Left lobe of liver (tissue), 2 donors: ENCODE results near the gene FBXW5. TPM values are rescaled to one million over a fixed set of nuclear protein-coding genes. Genes with fewer than 3 reads are reported as not detected.

Source experiments
- ATAC-seq: fragments of 200-7000 bp; cut with Tn5 transposase; one replicate; pipeline ENCODE4 v1.9.1; 2020; ENCODE audit warnings: mild to moderate bottlenecking, moderate library complexity
- DNase-seq: peaks from one replicate; pipeline ENCODE4 v3.0.0-alpha.2; 2020; ENCODE audit warnings: low spot score
- total RNA-seq: library from RNA; stranded (reverse); gene quantifications from one replicate; pipeline ENCODE4 v1.2.1, GENCODE V29; 2021
- donor health status: DM: no; HTN: no; CAD: no; lungs with moderate emphysema.
- donor health status: DM: no; HTN: yes; CAD: no.

The FBXW5 gene
- total RNA-seq, 1 donor from 2014 or later, result 112 TPM

DNA sequence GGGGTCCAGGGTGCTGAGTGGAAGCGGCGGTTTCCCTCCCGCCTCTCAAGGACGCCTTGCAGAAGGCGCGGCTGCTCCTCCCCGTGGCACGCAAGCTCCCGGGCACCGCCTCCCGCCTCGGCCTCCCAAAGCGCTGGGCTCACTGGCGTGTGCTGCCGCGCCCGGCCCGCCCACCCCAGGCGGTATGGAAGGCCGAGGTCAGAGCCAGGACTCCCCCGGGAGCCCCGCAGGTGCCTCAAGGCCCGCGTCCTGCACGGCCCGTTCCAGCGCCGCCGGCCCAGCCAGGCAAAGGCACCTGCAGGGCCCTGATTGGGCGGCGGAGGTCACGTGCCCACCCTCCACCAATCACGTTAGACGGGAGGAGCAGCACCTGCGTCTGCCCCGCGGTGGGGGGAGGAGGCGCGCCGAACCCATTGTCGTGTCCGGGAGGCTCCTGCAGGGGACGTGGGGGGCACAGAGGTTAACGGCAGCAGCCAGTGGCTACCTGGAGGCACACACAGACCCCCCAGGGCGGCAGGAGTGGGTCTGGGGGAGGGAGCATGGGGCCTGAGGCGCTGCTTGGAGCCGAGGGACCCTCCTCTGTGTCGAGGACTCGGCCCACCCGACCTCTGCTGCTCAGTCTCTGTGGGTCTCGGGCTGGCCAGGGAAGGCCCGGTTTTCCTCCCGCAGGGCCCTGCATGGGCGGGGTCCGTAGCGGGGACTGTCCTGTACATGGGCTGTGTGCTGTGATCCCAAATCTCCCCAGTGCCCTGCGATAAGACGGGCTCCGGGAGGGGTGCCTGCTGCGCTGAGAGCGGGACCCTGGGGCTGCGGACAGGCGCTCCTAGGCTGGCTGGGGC, 5.5 kb upstream of the FBXW5 start:
- DNase-seq (peak; percentile 100), ATAC-seq (peak; percentile 67)

DNA sequence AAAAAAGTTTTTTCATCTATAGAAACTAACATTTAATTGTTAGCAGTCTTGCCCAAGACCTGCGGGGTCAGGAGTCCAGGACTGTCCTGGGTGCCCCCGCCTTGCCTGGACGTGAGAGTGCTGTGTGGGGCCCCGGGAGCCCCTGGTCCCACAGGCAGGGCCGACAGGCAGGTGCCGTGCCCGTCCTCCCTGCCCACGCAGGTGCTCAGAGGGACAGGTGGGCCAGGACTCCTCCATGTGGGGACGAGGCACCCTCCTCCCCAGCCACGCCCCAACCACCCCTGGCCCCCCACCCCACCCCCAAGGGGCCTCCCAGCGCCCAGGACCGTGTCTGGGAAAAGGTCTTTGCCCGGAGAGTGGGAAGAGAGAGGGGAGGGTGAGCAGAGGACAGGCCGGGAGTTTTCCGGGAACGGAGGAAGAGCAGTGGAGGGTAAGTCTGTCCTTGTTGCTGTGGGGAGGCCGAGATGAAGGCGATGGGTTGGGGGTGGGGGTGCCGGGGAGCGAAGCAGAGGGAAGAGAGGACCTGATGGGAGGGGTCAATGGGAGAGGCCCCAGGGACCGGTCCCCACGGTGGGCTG, 4.8 kb upstream of the FBXW5 start:
- ATAC-seq (peak; percentile 2), DNase-seq (no peak)

DNA sequence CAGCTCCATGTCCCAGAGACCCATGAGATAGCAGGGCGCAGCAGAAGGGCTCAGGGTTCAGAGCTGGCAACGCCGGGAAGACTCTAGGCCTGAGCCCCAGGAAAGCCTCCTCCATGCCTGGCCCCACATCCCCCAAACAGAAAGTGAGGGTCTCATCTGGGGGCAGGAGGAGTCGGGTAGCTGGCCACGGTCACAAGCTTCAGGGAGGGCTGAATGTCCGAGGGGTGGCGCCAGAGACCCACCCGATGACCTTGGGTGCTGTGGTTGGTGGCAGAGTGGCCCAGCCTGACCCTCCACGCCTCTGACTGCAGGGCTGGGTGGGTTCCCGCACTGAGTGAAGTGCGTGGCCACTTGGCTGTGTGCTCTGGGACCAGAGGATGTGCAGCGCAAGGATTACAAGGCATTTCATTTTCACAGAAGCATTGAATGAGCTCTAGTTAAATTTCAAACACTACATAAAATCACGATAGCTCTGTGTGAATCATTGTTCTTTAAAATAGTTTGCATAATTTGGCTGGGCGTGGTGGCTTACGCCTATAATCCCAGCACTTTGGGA, 3.5 kb upstream of the FBXW5 start:
- no peak for ATAC-seq

DNA sequence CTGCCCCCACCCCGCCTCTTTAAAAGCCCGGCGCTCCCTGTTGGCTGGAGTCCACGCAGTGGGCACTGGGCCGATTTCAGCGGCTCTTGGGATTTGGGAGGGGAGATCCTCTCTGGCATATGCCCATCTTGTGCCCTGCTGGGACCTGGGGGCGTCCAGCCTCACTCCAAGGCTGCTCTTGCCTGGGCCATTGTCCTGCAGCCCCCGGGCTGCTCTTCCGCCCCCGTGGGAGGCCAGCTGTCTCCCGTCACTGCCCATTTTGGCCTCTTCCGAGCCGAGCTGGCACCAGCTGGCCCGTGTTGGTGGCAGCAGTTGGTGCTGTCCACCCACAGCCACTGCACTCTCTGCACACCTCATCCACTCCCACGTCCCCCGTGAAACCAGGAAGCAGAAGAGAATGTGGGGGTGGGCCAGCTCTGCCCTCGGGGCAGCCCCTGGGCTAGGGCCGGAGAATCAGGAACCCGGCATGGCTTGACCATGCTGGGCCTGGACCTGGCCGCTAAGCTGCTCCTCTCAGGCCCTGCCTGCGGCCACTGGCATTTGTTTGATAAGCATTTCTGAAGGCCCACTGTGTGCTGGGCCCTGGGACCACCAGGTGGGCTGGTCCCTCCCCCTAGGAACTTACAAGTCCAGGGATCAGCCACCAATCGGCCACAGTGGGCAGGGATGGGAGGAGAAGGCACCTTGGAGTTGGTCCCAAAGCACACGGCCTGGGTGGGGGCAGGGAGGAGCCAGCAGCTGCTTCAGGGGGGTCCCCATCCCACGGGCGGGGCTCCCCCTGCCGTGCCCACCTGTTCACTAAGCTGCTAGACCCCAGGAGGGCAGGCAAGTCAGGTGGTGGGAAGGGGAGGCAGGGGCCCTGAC, 2.7 kb upstream of the FBXW5 start:
- ATAC-seq, result peak; percentile 3
- peak; percentile 80 for DNase-seq

More for the DNA sequence above, 3.5 kb upstream of the FBXW5 start:
- DNase-seq, result peak; percentile 73

- no peak for DNase-seq
- no peak for ATAC-seq
Observed at GRCh38 chr9:136946228-136947027, 1.9 kb upstream of the FBXW5 start.

DNA sequence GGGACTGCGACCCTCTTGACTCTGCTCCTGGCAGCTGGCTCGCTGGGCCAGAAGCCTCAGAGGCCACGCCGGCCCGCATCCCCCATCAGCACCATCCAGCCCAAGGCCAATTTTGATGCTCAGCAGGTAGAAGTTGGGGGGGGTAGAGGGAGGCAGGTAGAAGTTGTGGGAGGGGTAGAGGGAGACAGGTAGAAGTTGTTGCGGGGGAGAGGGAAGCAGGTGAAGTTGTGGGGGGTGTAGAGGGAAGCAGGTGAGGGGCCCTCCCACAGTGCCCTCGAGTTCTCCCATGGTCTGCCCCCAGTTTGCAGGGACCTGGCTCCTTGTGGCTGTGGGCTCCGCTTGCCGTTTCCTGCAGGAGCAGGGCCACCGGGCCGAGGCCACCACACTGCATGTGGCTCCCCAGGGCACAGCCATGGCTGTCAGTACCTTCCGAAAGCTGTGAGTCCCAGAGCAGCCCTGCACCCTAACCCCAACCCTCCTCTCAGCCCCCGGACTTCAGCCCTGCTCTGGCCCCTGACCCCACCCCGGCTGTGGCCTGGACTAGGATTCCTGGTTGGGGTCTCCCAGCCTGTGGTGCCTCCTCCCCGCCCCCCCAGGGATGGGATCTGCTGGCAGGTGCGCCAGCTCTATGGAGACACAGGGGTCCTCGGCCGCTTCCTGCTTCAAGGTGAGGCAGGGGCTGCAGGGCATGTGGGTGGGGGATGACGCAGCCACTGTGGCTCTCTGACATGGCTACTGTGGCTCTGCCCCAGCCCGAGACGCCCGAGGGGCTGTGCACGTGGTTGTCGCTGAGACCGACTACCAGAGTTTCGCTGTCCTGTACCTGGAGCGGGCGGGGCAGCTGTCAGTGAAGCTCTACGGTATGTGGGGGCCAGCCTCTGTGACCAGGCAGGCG, 1.0 kb upstream of the FBXW5 start:
- ATAC-seq, result no peak
- DNase-seq, result peak; percentile 67

- peak; percentile 0 for ATAC-seq
- DNase-seq, result no peak
Observed at GRCh38 chr9:136944212-136944518, 373 bp downstream of the FBXW5 start.

- peak; percentile 66 for DNase-seq
- no peak for ATAC-seq
Observed at GRCh38 chr9:136943291-136944211, 987 bp downstream of the FBXW5 start.

DNA sequence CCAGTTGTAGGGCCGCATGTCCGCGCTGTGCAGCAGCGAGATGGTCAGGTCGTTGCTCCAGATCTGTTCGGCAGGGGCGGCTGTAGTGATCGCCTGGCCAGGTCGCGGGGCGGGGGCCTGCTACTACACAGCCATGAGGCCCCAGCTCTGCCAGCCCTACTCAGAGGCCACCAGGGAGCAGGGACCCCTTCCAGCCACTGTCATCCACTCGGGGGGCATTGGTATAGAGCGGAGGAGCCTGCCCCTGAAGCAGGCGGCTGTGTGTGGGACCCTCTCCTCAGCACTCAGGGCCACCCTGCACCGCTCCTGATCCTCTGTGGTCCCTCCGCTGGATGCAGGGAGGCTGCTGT, 1.7 kb downstream of the FBXW5 start:
- no peak for ATAC-seq
- DNase-seq, result peak; percentile 51

GRCh38 chr9:136942112-136942880, 2.2 kb downstream of the FBXW5 start:
- DNase-seq, result peak; percentile 51
- ATAC-seq, result no peak

DNA sequence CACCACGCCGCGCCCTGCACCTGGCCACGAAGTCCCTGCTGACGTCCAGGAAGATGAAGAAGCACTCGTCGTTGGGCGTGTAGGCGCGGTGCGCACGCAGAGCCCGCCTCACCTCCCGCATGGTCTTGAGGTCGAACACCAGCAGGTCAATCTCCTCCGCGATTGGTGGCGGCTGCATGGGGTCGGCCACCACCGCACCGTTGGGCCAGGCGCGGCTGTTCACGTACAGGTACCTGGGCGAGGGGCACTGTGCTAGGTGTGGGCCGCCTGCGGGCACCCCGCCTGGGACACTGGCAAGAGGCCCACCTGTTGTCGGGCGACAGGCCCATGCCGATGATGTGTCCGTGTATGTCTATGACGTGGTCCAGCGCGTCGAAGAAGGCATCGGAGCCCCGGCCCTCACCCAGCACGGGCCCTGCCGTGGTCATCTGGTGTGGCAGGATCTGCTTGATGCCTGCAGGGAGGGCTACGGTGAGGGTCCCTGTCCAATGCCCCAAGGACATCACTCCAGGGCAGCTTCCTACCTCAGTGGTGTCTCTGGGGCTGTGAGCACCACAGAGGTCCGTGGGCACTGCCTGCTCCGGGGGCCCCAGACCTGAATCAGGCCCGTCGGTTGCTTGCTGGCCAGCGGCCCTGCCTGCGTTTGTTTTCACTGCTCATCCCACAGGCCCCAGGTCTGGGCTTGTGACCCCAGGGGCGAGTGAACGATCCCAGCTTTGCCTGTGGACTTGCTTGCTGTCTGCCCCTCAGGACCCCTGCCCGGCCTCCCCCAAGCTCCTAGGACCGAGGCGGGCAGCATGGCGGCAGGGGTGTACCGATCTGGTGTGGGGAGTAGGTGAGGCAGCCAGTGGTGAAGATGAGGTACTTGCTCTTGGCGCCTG, 3.1 kb downstream of the FBXW5 start:
- DNase-seq (no peak), ATAC-seq (no peak)

DNA sequence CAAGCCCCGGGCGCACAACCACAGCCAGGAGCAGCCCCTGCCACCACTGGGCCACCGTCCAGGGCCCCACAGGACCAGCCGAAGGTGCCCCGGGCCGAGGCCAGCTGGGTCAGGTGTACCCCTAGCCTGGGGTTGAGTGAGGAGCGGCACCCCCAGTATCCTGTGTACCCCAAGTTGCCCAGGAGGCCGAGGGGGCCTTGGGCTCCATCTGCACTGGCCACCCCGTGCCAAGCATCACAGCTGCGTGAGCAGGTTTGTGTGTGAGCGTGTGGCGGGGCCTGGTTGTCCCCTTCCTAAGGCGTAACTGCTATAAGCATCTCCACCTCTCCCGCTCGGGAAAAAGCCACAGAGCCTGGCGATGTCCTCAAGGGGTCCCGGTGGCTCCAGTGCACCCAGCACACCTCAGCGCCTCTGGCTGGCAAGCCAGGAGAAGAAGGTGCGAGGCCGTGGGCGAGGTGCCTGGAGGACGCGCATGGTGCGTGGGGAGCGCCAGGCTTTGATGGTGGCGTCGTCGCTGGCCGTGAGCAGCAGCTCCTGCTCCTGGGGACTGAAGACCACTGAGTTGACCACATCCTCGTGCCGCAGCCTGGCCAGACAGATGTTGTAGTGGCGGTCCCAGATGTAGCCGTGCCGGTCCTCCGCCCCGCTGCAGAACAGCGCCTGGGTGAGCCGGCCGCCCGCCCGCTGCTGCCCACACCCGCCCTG, 3.9 kb downstream of the FBXW5 start:
- DNase-seq, result peak; percentile 58

DNA sequence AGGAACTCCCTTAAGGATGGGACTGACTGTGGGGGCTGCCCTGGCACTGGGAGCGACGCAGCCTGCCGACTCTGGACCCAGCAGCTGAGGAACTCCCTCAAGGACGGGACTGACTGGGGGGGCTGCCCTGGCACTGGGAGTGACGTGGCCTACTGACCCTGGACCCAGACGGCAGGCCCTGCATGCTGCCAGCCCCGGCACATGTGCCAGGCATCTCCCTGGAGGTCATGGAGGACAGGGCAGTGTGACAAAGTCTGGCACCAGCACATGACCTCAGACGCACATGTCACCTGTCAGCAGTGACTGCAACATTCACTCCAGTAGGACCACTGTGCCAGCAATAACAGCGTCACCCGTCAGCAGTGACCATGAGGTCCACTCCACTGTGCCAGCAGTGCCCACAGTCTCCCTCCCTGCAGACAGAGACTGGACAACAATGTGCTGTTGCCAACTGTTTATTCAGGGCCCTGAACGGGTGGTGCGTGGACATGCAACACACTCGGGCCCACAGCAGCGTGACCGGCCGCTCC, 4.5 kb downstream of the FBXW5 start:
- peak; percentile 98 for DNase-seq

More for the DNA sequence above, 3.9 kb downstream of the FBXW5 start:
- ATAC-seq, result no peak

GRCh38 chr9:136939431-136939995, 5.0 kb downstream of the FBXW5 start:
- peak; percentile 46 for DNase-seq
- no peak for ATAC-seq

More for the DNA sequence above, 4.5 kb downstream of the FBXW5 start:
- peak; percentile 54 for ATAC-seq
